ENCODE measurements around the gene OGA. TPM values are rescaled to one million over a fixed set of nuclear protein-coding genes. Genes with fewer than 3 reads are reported as not detected.
A peak's percentile ranks its signal among the peaks of the same experiment; 100 is the strongest.
"Not testable (repeated sequence)": the region's sequence is repeated elsewhere in the genome, so short reads cannot be mapped to it uniquely, and the experiment has no call there.

OGA gene
- total RNA-seq, 1 donor from 2014 or later = 102 TPM

DNA sequence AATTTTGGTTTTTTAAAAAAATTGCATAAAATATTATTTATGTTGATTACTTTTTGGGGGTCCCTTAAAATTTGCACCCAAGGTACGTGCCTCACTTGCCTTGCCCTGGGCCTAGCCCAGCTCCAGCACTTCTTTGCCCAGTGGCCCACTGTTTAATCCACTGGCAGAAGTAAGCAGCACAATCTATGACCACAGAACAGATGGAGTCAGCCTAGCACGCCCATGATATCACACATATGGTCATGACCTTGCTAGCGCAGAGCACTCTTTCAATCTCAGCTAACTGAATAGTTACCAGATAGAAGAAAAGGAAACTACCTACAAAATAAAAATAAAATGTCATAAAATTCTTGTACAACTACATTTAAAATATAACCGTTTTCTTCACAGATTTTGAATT lies 5.6 kb downstream of the OGA start:
- peaks cover 35% of the 10 kb centered on the region for H3K4me1 Mint-ChIP-seq
- no peaks in the 10 kb centered on the region for H3K27me3 Mint-ChIP-seq
- no peak for DNase-seq
- H3K27ac Mint-ChIP-seq = no peak overlapping the region
- H3K4me3 Mint-ChIP-seq = no peak overlapping the region
- H3K9me3 Mint-ChIP-seq = no peaks in the 10 kb centered on the region
- intact Hi-C loops (cut with micrococcal nuclease) = loop anchor here (10.0 kb wide), 2 partner anchors 458 to 1278 kb away; partner anchors contain the start of genes BTRC and HIF1AN
- H3K36me3 Mint-ChIP-seq (ENCODE audit: low read depth) = peaks cover 55% of the 10 kb centered on the region

GRCh38 chr10:101807158-101807557 lies 11.1 kb downstream of the OGA start:
- Mint-ChIP-seq H3K27me3 (no peaks in the 10 kb centered on the region), H3K4me3 (no peak overlapping the region), H3K9me3 (no peaks in the 10 kb centered on the region), H3K4me1 (peaks cover 9% of the 10 kb centered on the region), H3K27ac (no peak overlapping the region), H3K36me3 (ENCODE audit: low read depth) (peaks cover 52% of the 10 kb centered on the region)
- no peak for DNase-seq
- intact Hi-C loops (cut with micrococcal nuclease) = loop anchor here (1.0 kb wide), 1 partner anchor 9 kb away; no protein-coding TSS in a partner anchor

DNA sequence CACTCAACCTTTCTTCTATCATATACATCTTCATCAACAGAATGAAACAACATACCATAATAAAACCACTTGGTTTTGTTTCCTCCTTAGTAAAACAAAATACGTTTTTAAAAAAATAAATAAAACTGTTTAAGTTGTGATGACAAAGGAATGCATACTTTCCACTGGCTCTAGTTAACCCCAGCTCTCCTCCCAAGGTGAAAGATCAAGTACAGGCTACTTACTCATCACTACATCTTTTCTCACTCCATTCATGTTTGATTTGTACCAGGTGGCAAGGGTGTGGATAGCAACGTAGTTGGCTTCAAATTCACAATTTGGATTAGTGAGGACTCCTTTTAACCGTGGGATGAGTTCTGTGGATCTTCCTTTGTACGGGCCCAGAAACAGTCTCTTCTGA lies 14.7 kb downstream of the OGA start:
- peaks cover 56% of the 10 kb centered on the region for H3K36me3 Mint-ChIP-seq (ENCODE audit: low read depth)
- intact Hi-C loops (cut with micrococcal nuclease) = no loop called here
- DNase-seq = no peak
- no peak overlapping the region for H3K27ac Mint-ChIP-seq
- H3K9me3 Mint-ChIP-seq = no peaks in the 10 kb centered on the region
- no peak overlapping the region for H3K4me3 Mint-ChIP-seq
- no peaks in the 10 kb centered on the region for H3K27me3 Mint-ChIP-seq
- H3K4me1 Mint-ChIP-seq = peaks cover 10% of the 10 kb centered on the region

GRCh38 chr10:101797403-101798059 lies 20.7 kb downstream of the OGA start:
- intact Hi-C loops (cut with micrococcal nuclease) = no loop called here

DNA sequence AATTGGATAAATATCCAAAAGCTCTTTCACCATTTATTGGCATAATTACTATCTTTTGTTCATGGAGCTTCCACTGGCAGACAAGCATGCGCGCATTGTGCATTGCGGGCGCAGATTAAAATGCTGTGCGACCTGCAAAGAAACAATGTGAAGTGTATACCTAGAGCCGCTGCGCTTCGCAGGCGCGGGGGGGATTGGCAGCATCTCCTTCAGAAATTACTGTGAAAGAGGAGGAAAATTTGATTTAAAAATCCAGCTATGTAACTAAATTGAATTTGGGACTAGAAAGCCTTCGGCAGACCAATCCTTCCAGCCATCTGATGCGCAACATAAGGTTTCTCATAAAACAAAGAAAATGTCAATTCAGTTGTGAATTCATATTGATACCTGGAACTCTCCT lies 24.7 kb downstream of the OGA start:
- Mint-ChIP-seq H3K27ac (no peak overlapping the region), H3K4me3 (no peak overlapping the region), H3K9me3 (no peaks in the 10 kb centered on the region), H3K27me3 (no peaks in the 10 kb centered on the region), H3K4me1 (peaks cover 4% of the 10 kb centered on the region), H3K36me3 (ENCODE audit: low read depth) (peaks cover 63% of the 10 kb centered on the region)
- intact Hi-C loops (cut with micrococcal nuclease) = no loop called here
- no peak for DNase-seq

More at GRCh38 chr10:101797403-101798059, 20.7 kb downstream of the OGA start:
- Mint-ChIP-seq H3K27ac (no peak overlapping the region), H3K27me3 (no peaks in the 10 kb centered on the region), H3K4me1 (peaks cover 6% of the 10 kb centered on the region), H3K36me3 (ENCODE audit: low read depth) (peaks cover 74% of the 10 kb centered on the region), H3K9me3 (no peaks in the 10 kb centered on the region), H3K4me3 (no peak overlapping the region)
- DNase-seq = no peak

- H3K9me3 Mint-ChIP-seq = no peaks in the 10 kb centered on the region
- peaks cover 8% of the 10 kb centered on the region for H3K4me1 Mint-ChIP-seq
- H3K27me3 Mint-ChIP-seq = no peaks in the 10 kb centered on the region
- intact Hi-C loops (cut with micrococcal nuclease) = loop anchor here (10.0 kb wide), 1 partner anchor 435 kb away; the partner anchor contains the start of gene BTRC
- H3K36me3 Mint-ChIP-seq (ENCODE audit: low read depth) = peaks cover 60% of the 10 kb centered on the region
- DNase-seq = no peak
- no peak overlapping the region for H3K27ac Mint-ChIP-seq
- H3K4me3 Mint-ChIP-seq = no peak overlapping the region
These were observed 28.6 kb downstream of the OGA start for GRCh38 chr10:101789686-101790085.

DNA sequence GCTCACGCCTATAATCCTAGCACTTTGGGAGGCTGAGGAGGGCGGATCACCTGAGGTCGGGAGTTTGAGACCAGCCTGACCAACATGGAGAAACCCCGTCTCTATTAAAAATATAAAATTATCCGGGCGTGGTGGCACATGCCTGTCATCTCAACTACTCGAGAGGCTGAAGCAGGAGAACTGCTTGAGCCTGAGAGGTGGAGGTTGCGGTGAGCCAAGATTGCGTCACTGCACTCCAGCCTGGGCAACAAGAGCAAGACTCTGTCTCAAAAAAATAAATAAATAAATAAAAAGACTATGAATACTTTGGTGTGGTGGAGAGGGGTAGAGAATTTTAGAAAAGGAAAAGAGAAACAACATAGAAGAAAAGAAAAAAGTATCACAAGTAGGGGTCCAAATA lies 29.0 kb downstream of the OGA start:
- peaks cover 56% of the 10 kb centered on the region for H3K36me3 Mint-ChIP-seq (ENCODE audit: low read depth)
- H3K27ac Mint-ChIP-seq = not testable (repeated sequence)
- intact Hi-C loops (cut with micrococcal nuclease) = loop anchor here (10.0 kb wide), 1 partner anchor 434 kb away; the partner anchor contains the start of gene BTRC

GRCh38 chr10:101785801-101786200 lies 32.4 kb downstream of the OGA start:
- Mint-ChIP-seq H3K36me3 (ENCODE audit: low read depth) (peaks cover 59% of the 10 kb centered on the region), H3K27me3 (no peaks in the 10 kb centered on the region), H3K4me1 (peaks cover 36% of the 10 kb centered on the region), H3K9me3 (no peaks in the 10 kb centered on the region), H3K27ac (no peak overlapping the region), H3K4me3 (no peak overlapping the region)
- DNase-seq = no peak
- intact Hi-C loops (cut with micrococcal nuclease) = loop anchor here (10.0 kb wide), 1 partner anchor 431 kb away; the partner anchor contains the start of gene BTRC

More for the DNA sequence above, 29.0 kb downstream of the OGA start:
- not testable (repeated sequence) for H3K27me3 Mint-ChIP-seq, H3K9me3 Mint-ChIP-seq, H3K4me1 Mint-ChIP-seq, DNase-seq, H3K4me3 Mint-ChIP-seq

- no peaks in the 10 kb centered on the region for H3K27me3 Mint-ChIP-seq
- intact Hi-C loops (cut with micrococcal nuclease) = loop anchor here (5.0 to 10.0 kb wide), 5 partner anchors 77 to 572 kb away; partner anchors contain the start of genes BTRC, DPCD, HPS6 and POLL
- DNase-seq = no peak
- no peak overlapping the region for H3K27ac Mint-ChIP-seq
- H3K36me3 Mint-ChIP-seq (ENCODE audit: low read depth) = peaks cover 57% of the 10 kb centered on the region
- no peaks in the 10 kb centered on the region for H3K9me3 Mint-ChIP-seq
- H3K4me3 Mint-ChIP-seq = peak overlapping the region; percentile 100
- peaks cover 39% of the 10 kb centered on the region for H3K4me1 Mint-ChIP-seq
These were observed 33.7 kb downstream of the OGA start for GRCh38 chr10:101784558-101784957.

DNA sequence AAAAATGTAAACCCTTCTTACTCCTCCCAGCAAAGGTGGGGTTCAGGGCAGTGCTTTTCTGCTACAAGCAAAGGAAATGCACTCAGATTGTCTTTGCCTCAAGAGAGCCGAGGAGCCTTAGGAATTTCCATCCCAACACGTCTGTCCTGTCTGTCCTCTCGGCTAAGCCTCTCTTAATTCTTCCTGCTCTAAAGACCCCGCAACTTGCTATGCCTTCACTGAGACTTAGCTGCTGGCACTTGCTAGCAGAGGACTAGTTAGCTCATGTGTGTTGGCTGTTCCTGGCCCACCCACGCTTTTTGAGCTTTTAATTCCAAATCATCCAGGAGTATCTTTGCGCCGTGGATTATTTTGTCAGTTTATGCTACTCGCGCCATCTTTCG lies 34.5 kb downstream of the OGA start:
- DNase-seq = no peak
- Mint-ChIP-seq H3K27me3 (peaks cover 7% of the 10 kb centered on the region), H3K27ac (peak overlapping the region; percentile 99), H3K9me3 (no peaks in the 10 kb centered on the region), H3K36me3 (ENCODE audit: low read depth) (peaks cover 58% of the 10 kb centered on the region), H3K4me1 (peaks cover 46% of the 10 kb centered on the region), H3K4me3 (peak overlapping the region; percentile 100)
- intact Hi-C loops (cut with micrococcal nuclease) = loop anchor here (1.0 to 10.0 kb wide), 6 partner anchors 35 to 571 kb away; partner anchors contain the start of genes BTRC, DPCD, HPS6 and OGA

- intact Hi-C loops (cut with micrococcal nuclease) = loop anchor here (1.0 to 10.0 kb wide), 6 partner anchors 35 to 571 kb away; partner anchors contain the start of genes BTRC, DPCD, HPS6 and OGA
- Mint-ChIP-seq H3K9me3 (no peaks in the 10 kb centered on the region), H3K27me3 (peaks cover 9% of the 10 kb centered on the region), H3K36me3 (ENCODE audit: low read depth) (peaks cover 58% of the 10 kb centered on the region), H3K4me1 (peaks cover 47% of the 10 kb centered on the region), H3K4me3 (peak within 1 kb of the TSS; percentile 100), H3K27ac (peak within 1 kb of the TSS; percentile 99)
- DNase-seq = peak; percentile 96
These were observed 35.2 kb downstream of the OGA start, which contains the start of gene NPM3 for GRCh38 chr10:101782811-101783735. TSS of gene NPM3 (minus strand) at chr10:101783446. CDS start at chr10:101783390, 56 bp downstream.

- H3K27me3 Mint-ChIP-seq = peaks cover 18% of the 10 kb centered on the region
- DNase-seq = no peak
- H3K9me3 Mint-ChIP-seq = no peaks in the 10 kb centered on the region
- intact Hi-C loops (cut with micrococcal nuclease) = loop anchor here (1.0 to 10.0 kb wide), 7 partner anchors 75 to 570 kb away; partner anchors contain the start of genes BTRC, DPCD, FBXW4 and HPS6
- H3K27ac Mint-ChIP-seq = peak overlapping the region; percentile 99
- peak overlapping the region; percentile 100 for H3K4me3 Mint-ChIP-seq
- H3K36me3 Mint-ChIP-seq (ENCODE audit: low read depth) = peaks cover 59% of the 10 kb centered on the region
- peaks cover 47% of the 10 kb centered on the region for H3K4me1 Mint-ChIP-seq
These were observed 36.0 kb downstream of the OGA start for GRCh38 chr10:101781984-101782810.

GRCh38 chr10:101781655-101781983 lies 36.6 kb downstream of the OGA start:
- H3K27me3 Mint-ChIP-seq = peaks cover 24% of the 10 kb centered on the region
- peak overlapping the region; percentile 68 for H3K27ac Mint-ChIP-seq
- peak overlapping the region; percentile 100 for H3K4me3 Mint-ChIP-seq
- peaks cover 59% of the 10 kb centered on the region for H3K36me3 Mint-ChIP-seq (ENCODE audit: low read depth)
- no peak for DNase-seq
- H3K4me1 Mint-ChIP-seq = peaks cover 50% of the 10 kb centered on the region
- intact Hi-C loops (cut with micrococcal nuclease) = loop anchor here (1.0 to 10.0 kb wide), 7 partner anchors 74 to 569 kb away; partner anchors contain the start of genes BTRC, DPCD, FBXW4 and HPS6
- H3K9me3 Mint-ChIP-seq = no peaks in the 10 kb centered on the region
